IMR-90 (cell line): ENCODE data around the gene LETM1. TPM values are rescaled to one million over a fixed set of nuclear protein-coding genes. Genes with fewer than 3 reads are reported as not detected.
"Not testable (repeated sequence)": the region's sequence is repeated elsewhere in the genome, so short reads cannot be mapped to it uniquely, and the experiment has no call there.

Experiments used
- ATAC-seq: fragments of 200-7000 bp; cut with Tn5 transposase; 2 replicates; pipeline ENCODE4 v1.9.1; 2020; ENCODE audit warnings: low read depth, mild to moderate bottlenecking, moderate library complexity
- BruUV-seq: library from RNA; stranded (reverse); fragments of 400-500 nt; replicated peaks from 2 replicates; lab custom pipeline; 2021; lab: Mats Ljungman, UMichigan
- CTCF ChIA-PET: fragments of 300-600 bp; formaldehyde crosslinking; extraction: SDS; loops from one replicate; lab custom pipeline; 2021; ENCODE audit warnings: antibody characterized with exemption; lab: Yijun Ruan, JAX
- POLR2A ChIA-PET: fragments of 300-600 bp; sonication (Branson Sonifier 250); formaldehyde crosslinking; loops from one replicate; lab custom pipeline; 2022; ENCODE audit warnings: antibody characterized with exemption; ENCODE audit not compliant: unreplicated experiment; lab: Charles Lee
- DNase-seq: peaks from one replicate; pipeline ENCODE4 v3.0.0; 2013
- H2AFZ ChIP-seq: replicated peaks from 2 replicates; pipeline ENCODE3; 2013; ENCODE audit warnings: low read length, mild to moderate bottlenecking; ENCODE audit not compliant: poor library complexity
- H2AK5ac ChIP-seq: 2 replicates; pipeline ENCODE4 v1.6.1; 2013; ENCODE audit warnings: low read depth, low read length, inconsistent platforms
- H2AK9ac ChIP-seq: replicated peaks from 2 replicates; pipeline ENCODE3; 2013; ENCODE audit warnings: mild to moderate bottlenecking, low read depth, low read length, moderate library complexity; ENCODE audit not compliant: poor library complexity
- H2BK120ac ChIP-seq: 2 replicates; pipeline ENCODE4 v1.6.1; 2013; ENCODE audit warnings: low read depth, low read length, inconsistent platforms
- H2BK15ac ChIP-seq: 3 replicates; pipeline ENCODE4 v1.6.1; 2013; ENCODE audit warnings: low read depth, low read length, inconsistent platforms
- H2BK20ac ChIP-seq: 2 replicates; pipeline ENCODE4 v1.6.1; 2013; ENCODE audit warnings: low read depth, mild to moderate bottlenecking, inconsistent platforms, low read length, moderate library complexity
- H2BK5ac ChIP-seq: 2 replicates; pipeline ENCODE4 v1.6.1; 2013; ENCODE audit warnings: mild to moderate bottlenecking, low read depth, low read length, inconsistent platforms; ENCODE audit not compliant: poor library complexity, severe bottlenecking
- H3K14ac ChIP-seq: replicated peaks from 2 replicates; pipeline ENCODE4 v1.6.1; 2013; ENCODE audit warnings: low read depth, low read length, inconsistent platforms
- H3K18ac ChIP-seq: 2 replicates; pipeline ENCODE4 v1.6.1; 2013; ENCODE audit warnings: low read depth, low read length, control low read depth
- H3K23ac ChIP-seq: 2 replicates; pipeline ENCODE4 v1.6.1; 2013; ENCODE audit warnings: low read depth, low read length, inconsistent platforms
- H3K27ac ChIP-seq: 2 replicates; pipeline ENCODE4 v1.5.1; 2013; ENCODE audit warnings: mild to moderate bottlenecking, control low read depth, low read length; ENCODE audit not compliant: insufficient read depth
- H3K27me3 ChIP-seq: 2 replicates; pipeline ENCODE4 v1.6.1; 2013; ENCODE audit warnings: low read length; ENCODE audit not compliant: control insufficient read depth, insufficient read depth
- H3K36me3 ChIP-seq: 2 replicates; pipeline ENCODE4 v1.6.1; 2013; ENCODE audit warnings: low read length, mixed read lengths; ENCODE audit not compliant: control insufficient read depth, insufficient read depth
- H3K4ac ChIP-seq: 2 replicates; pipeline ENCODE4 v1.6.1; 2013; ENCODE audit warnings: low read depth, low read length, inconsistent platforms
- H3K4me1 ChIP-seq: 2 replicates; pipeline ENCODE4 v1.6.1; 2013; ENCODE audit warnings: low read length, mixed read lengths; ENCODE audit not compliant: control insufficient read depth, insufficient read depth
- H3K4me2 ChIP-seq: 2 replicates; pipeline ENCODE4 v1.6.1; 2013; ENCODE audit warnings: low read depth, mild to moderate bottlenecking, control low read depth, low read length, moderate library complexity
- H3K4me3 ChIP-seq: 2 replicates; pipeline ENCODE4 v1.5.1; 2013; ENCODE audit warnings: low read depth, mild to moderate bottlenecking, control low read depth, low read length, moderate library complexity; ENCODE audit not compliant: insufficient read depth
- H3K56ac ChIP-seq: 2 replicates; pipeline ENCODE4 v1.6.1; 2013; ENCODE audit warnings: low read length, inconsistent platforms; ENCODE audit not compliant: insufficient read depth; ENCODE audit errors: extremely low read depth
- H3K79me1 ChIP-seq, 2 experiments: 2 replicates each; pipeline ENCODE4 v1.6.1; 2013; ENCODE audit warnings: low read length in 2 of 2, inconsistent platforms in 1 of 2, low read depth in 1 of 2
- H3K9ac ChIP-seq: 2 replicates; pipeline ENCODE4 v1.6.1; 2013; ENCODE audit warnings: low read depth, low read length, control low read depth
- H3K9me1 ChIP-seq: 2 replicates; pipeline ENCODE4 v1.6.1; 2013; ENCODE audit warnings: low read length, inconsistent platforms; ENCODE audit not compliant: insufficient read depth
- H3K9me3 ChIP-seq: 2 replicates; pipeline ENCODE4 v1.6.1; 2013; ENCODE audit warnings: low read length; ENCODE audit not compliant: control insufficient read depth, insufficient read depth
- H4K20me1 ChIP-seq: 2 replicates; pipeline ENCODE4 v1.6.1; 2013; ENCODE audit warnings: low read length, inconsistent platforms; ENCODE audit not compliant: insufficient read depth
- H4K5ac ChIP-seq: 2 replicates; pipeline ENCODE4 v1.6.1; 2013; ENCODE audit warnings: mild to moderate bottlenecking, low read depth, low read length, control low read depth
- H4K8ac ChIP-seq, 2 experiments: 2 replicates each; pipeline ENCODE4 v1.6.1; 2013; ENCODE audit warnings: low read depth in 2 of 2, low read length in 2 of 2, control low read depth in 1 of 2, inconsistent platforms in 1 of 2
- H4K91ac ChIP-seq: 2 replicates; pipeline ENCODE4 v1.6.1; 2013; ENCODE audit warnings: low read depth, low read length, inconsistent platforms; ENCODE audit not compliant: insufficient read depth
- WGBS, 2 experiments: methylation state at CpG; one replicate each; pipeline versions ENCODE4 v1.1.5 to v1.1.7; 2013; ENCODE audit warnings: missing lambda C conversion rate in 2 of 2; ENCODE audit not compliant: insufficient read length in 1 of 2; ENCODE audit errors: extremely low coverage in 2 of 2; 5-methylcytosine and 5-hydroxymethylcytosine counted together
- dilution Hi-C: fragments of 300-500 bp; cut with HindIII; formaldehyde crosslinking; loops from one replicate; pipeline ENCODE4 v1.14.3; 2018; ENCODE audit warnings: low sequenced_read_pairs; ENCODE audit not compliant: unreplicated experiment
- in situ Hi-C: fragments of 300-500 bp; cut with MboI; formaldehyde crosslinking; loops from 3 replicates; pipeline ENCODE4 v1.14.3; 2019; ENCODE audit warnings: low sequenced_read_pairs, inconsistent platforms, mixed read lengths
- intact Hi-C: fragments of 100-400 bp; cut with micrococcal nuclease; formaldehyde crosslinking; loops from 2 replicates; pipeline ENCODE4 v1.10.0; 2022
- polyA plus RNA-seq, 3 experiments: library from polyadenylated mRNA; depleted of rRNA; stranded (reverse); fragments of >200 nt; gene quantifications; 2 replicates each; pipeline ENCODE4 v1.2.3, GENCODE V29; 2012; ENCODE audit warnings: low replicate concordance in 1 of 3
- total RNA-seq: library from RNA; depleted of rRNA; stranded (reverse); fragments of >200 nt; gene quantifications from 2 replicates; pipeline ENCODE4 v1.2.3, GENCODE V29; 2012

The LETM1 gene
- total and polyA plus RNA-seq, 2 of the 4 experiments (the other 2 are of a cell fraction), result 25.0 to 49.3 TPM

- H2BK20ac ChIP-seq, H2BK120ac ChIP-seq, H2AK5ac ChIP-seq, DNase-seq, H3K9me3 ChIP-seq, H3K4ac ChIP-seq, dilution Hi-C loops, H2AFZ ChIP-seq, H3K18ac ChIP-seq, H2AK9ac ChIP-seq, in situ Hi-C loops, H3K23ac ChIP-seq, H3K14ac ChIP-seq, H3K4me3 ChIP-seq, H3K4me2 ChIP-seq, H3K27me3 ChIP-seq, H4K20me1 ChIP-seq, H3K9ac ChIP-seq, H3K4me1 ChIP-seq, H3K9me1 ChIP-seq, H2BK5ac ChIP-seq, H4K91ac ChIP-seq, H3K56ac ChIP-seq, H2BK15ac ChIP-seq, POLR2A ChIA-PET, ATAC-seq, H4K8ac ChIP-seq, intact Hi-C loops, CTCF ChIA-PET, BruUV-seq, H3K27ac ChIP-seq, H4K5ac ChIP-seq: not testable (repeated sequence)
- WGBS, 2 experiments, result 94% methylated on average over 3 of the region's 8 CpGs; no CpG with 5 or more reads in 1 of the 2 experiments
- H3K36me3 ChIP-seq, result peaks cover 60% of the 10 kb centered on the region
- H3K79me1 ChIP-seq, result peaks cover 16 to 34% of the 10 kb centered on the region in 2 experiments
These were observed 20.1 kb downstream of the LETM1 start for GRCh38 chr4:1835836-1836235.
